Activated T-helper 2 cell treated with anti-CD3 and anti-CD28 coated beads, Interferon-gamma antibody, Interleukin-2, Interleukin-4, amounts not matched to agents 10 μg/mL and 5 μg/mL and 100 μg/mL, durations not matched to agents 14 hours and 24 hours and 36 hours (primary cell): ENCODE data around the gene CTXN1. TPM values are rescaled to one million over a fixed set of nuclear protein-coding genes. Genes with fewer than 3 reads are reported as not detected.
A peak's percentile ranks its signal among the peaks of the same experiment; 100 is the strongest.

Experiments
- DNase-seq: peaks from one replicate; pipeline ENCODE4 v3.0.0; 2021; ENCODE audit warnings: low spot score
- H3K27ac Mint-ChIP-seq: one replicate; pipeline ENCODE4 v1.8.0; 2021; ENCODE audit warnings: mixed read lengths
- H3K27me3 Mint-ChIP-seq: one replicate; pipeline ENCODE4 v1.8.0; 2021; ENCODE audit warnings: low read depth, mixed read lengths
- H3K36me3 Mint-ChIP-seq: one replicate; pipeline ENCODE4 v1.8.0; 2021; ENCODE audit warnings: low read depth, mixed read lengths
- H3K4me1 Mint-ChIP-seq: one replicate; pipeline ENCODE4 v1.8.0; 2021; ENCODE audit warnings: low read depth, mixed read lengths
- H3K4me3 Mint-ChIP-seq: one replicate; pipeline ENCODE4 v1.8.0; 2021; ENCODE audit warnings: low read depth, mild to moderate bottlenecking, moderate library complexity, mixed read lengths
- H3K9me3 Mint-ChIP-seq: one replicate; pipeline ENCODE4 v1.8.0; 2021; ENCODE audit warnings: mixed read lengths
- intact Hi-C: fragments of 100-400 bp; cut with micrococcal nuclease; formaldehyde crosslinking; loops from one replicate; pipeline ENCODE4 v1.15.1; 2023
- total RNA-seq: library from RNA; stranded (reverse); gene quantifications from 2 replicates; pipeline ENCODE4 v1.2.3, GENCODE V29; 2022

Gene CTXN1
- total RNA-seq, 1 donor from 2014 or later, result 0.50 TPM

GRCh38 chr19:7927605-7928333, 1.8 kb upstream of the CTXN1 start:
- peaks cover 23% of the 10 kb centered on the region for H3K36me3 Mint-ChIP-seq
- no peaks in the 10 kb centered on the region for H3K9me3 Mint-ChIP-seq
- no peak for DNase-seq
- no peaks in the 10 kb centered on the region for H3K27me3 Mint-ChIP-seq
- intact Hi-C loops, result no loop called here
- no peak overlapping the region for H3K4me3 Mint-ChIP-seq
- peaks cover 12% of the 10 kb centered on the region for H3K4me1 Mint-ChIP-seq
- no peak overlapping the region for H3K27ac Mint-ChIP-seq

GRCh38 chr19:7926727-7927604, 1.0 kb upstream of the CTXN1 start:
- Mint-ChIP-seq H3K27ac (no peak overlapping the region), H3K27me3 (no peaks in the 10 kb centered on the region), H3K9me3 (no peaks in the 10 kb centered on the region), H3K36me3 (peaks cover 21% of the 10 kb centered on the region), H3K4me3 (peak overlapping the region; percentile 64), H3K4me1 (peaks cover 12% of the 10 kb centered on the region)
- intact Hi-C loops, result no loop called here
- no peak for DNase-seq

- Mint-ChIP-seq H3K27me3 (no peaks in the 10 kb centered on the region), H3K4me1 (peaks cover 16% of the 10 kb centered on the region), H3K36me3 (peaks cover 17% of the 10 kb centered on the region), H3K4me3 (peak overlapping the region; percentile 77), H3K9me3 (no peaks in the 10 kb centered on the region), H3K27ac (peak overlapping the region; percentile 70)
- intact Hi-C loops, result no loop called here
- DNase-seq, result peak; percentile 70
Observed at GRCh38 chr19:7925171-7925851, 624 bp downstream of the CTXN1 start.

- peaks cover 15% of the 10 kb centered on the region for H3K36me3 Mint-ChIP-seq
- H3K27ac Mint-ChIP-seq, result no peak overlapping the region
- no peak overlapping the region for H3K4me3 Mint-ChIP-seq
- peaks cover 1% of the 10 kb centered on the region for H3K27me3 Mint-ChIP-seq
- H3K4me1 Mint-ChIP-seq, result peaks cover 20% of the 10 kb centered on the region
- no peak for DNase-seq
- H3K9me3 Mint-ChIP-seq, result no peaks in the 10 kb centered on the region
- intact Hi-C loops, result no loop called here
Observed at GRCh38 chr19:7924651-7925170, 1.2 kb downstream of the CTXN1 start.

GRCh38 chr19:7924241-7924640, 1.7 kb downstream of the CTXN1 start:
- H3K27me3 Mint-ChIP-seq, result peaks cover 4% of the 10 kb centered on the region
- intact Hi-C loops, result no loop called here

GRCh38 chr19:7923295-7924191, 2.4 kb downstream of the CTXN1 start:
- Mint-ChIP-seq H3K4me3 (no peak overlapping the region), H3K4me1 (peaks cover 16% of the 10 kb centered on the region), H3K9me3 (no peaks in the 10 kb centered on the region), H3K27ac (no peak overlapping the region), H3K27me3 (peaks cover 5% of the 10 kb centered on the region), H3K36me3 (peaks cover 12% of the 10 kb centered on the region)
- intact Hi-C loops, result no loop called here
- no peak for DNase-seq

More at GRCh38 chr19:7924241-7924640, 1.7 kb downstream of the CTXN1 start:
- H3K9me3 Mint-ChIP-seq, result no peaks in the 10 kb centered on the region
- peaks cover 15% of the 10 kb centered on the region for H3K36me3 Mint-ChIP-seq
- no peak overlapping the region for H3K27ac Mint-ChIP-seq
- H3K4me3 Mint-ChIP-seq, result peak overlapping the region; percentile 35
- peaks cover 19% of the 10 kb centered on the region for H3K4me1 Mint-ChIP-seq
- no peak for DNase-seq

GRCh38 chr19:7922836-7923195, 3.1 kb downstream of the CTXN1 start:
- H3K9me3 Mint-ChIP-seq, result no peaks in the 10 kb centered on the region
- H3K27me3 Mint-ChIP-seq, result peaks cover 12% of the 10 kb centered on the region
- peaks cover 17% of the 10 kb centered on the region for H3K4me1 Mint-ChIP-seq
- peaks cover 8% of the 10 kb centered on the region for H3K36me3 Mint-ChIP-seq
- H3K4me3 Mint-ChIP-seq, result no peak overlapping the region
- no peak overlapping the region for H3K27ac Mint-ChIP-seq
- intact Hi-C loops, result no loop called here
- DNase-seq, result no peak

GRCh38 chr19:7921967-7922835, 3.7 kb downstream of the CTXN1 start:
- Mint-ChIP-seq H3K9me3 (no peaks in the 10 kb centered on the region), H3K4me3 (no peak overlapping the region), H3K36me3 (peaks cover 8% of the 10 kb centered on the region), H3K27me3 (peaks cover 12% of the 10 kb centered on the region), H3K4me1 (peaks cover 17% of the 10 kb centered on the region), H3K27ac (no peak overlapping the region)
- DNase-seq, result no peak
- intact Hi-C loops, result loop anchor here (2.0 kb wide), 1 partner anchor 59 kb away; no protein-coding TSS in a partner anchor

GRCh38 chr19:7921302-7921966, 4.5 kb downstream of the CTXN1 start:
- peaks cover 17% of the 10 kb centered on the region for H3K4me1 Mint-ChIP-seq
- peak overlapping the region; percentile 82 for H3K4me3 Mint-ChIP-seq
- H3K36me3 Mint-ChIP-seq, result peaks cover 7% of the 10 kb centered on the region
- peak overlapping the region; percentile 89 for H3K27ac Mint-ChIP-seq
- intact Hi-C loops, result loop anchor here (2.0 kb wide), 1 partner anchor 59 kb away; no protein-coding TSS in a partner anchor
- H3K9me3 Mint-ChIP-seq, result no peaks in the 10 kb centered on the region
- peaks cover 15% of the 10 kb centered on the region for H3K27me3 Mint-ChIP-seq
- no peak for DNase-seq

GRCh38 chr19:7920519-7921301, 5.2 kb downstream of the CTXN1 start:
- H3K27ac Mint-ChIP-seq, result peak overlapping the region; percentile 89
- H3K27me3 Mint-ChIP-seq, result peaks cover 19% of the 10 kb centered on the region
- H3K36me3 Mint-ChIP-seq, result peaks cover 6% of the 10 kb centered on the region
- H3K9me3 Mint-ChIP-seq, result no peaks in the 10 kb centered on the region
- DNase-seq, result peak; percentile 94
- H3K4me3 Mint-ChIP-seq, result peak overlapping the region; percentile 82
- H3K4me1 Mint-ChIP-seq, result peaks cover 17% of the 10 kb centered on the region
- intact Hi-C loops, result loop anchor here (1.0 to 2.0 kb wide), 3 partner anchors 17 to 58 kb away; partner anchors contain the start of genes MAP2K7 and TIMM44
